ENCODE measurements around the gene HEPACAM. TPM values are rescaled to one million over a fixed set of nuclear protein-coding genes. Genes with fewer than 3 reads are reported as not detected.

Gene HEPACAM
- total RNA-seq, 1 experiment from 2014 or later, result not detected

- no peak overlapping the region for H3K4me3 ChIP-seq (ENCODE audit: low read depth, low read length, poor library complexity, severe bottlenecking)
- BruUV-seq (replicated peaks), result no TSS peak
- intact Hi-C loops (cut with micrococcal nuclease; ENCODE audit: unreplicated experiment), result no loop called here
- ChIA-PET CTCF (no interaction called here), POLR2A (ENCODE audit: low non-redundant PET) (no interaction called here)
- H3K36me3 ChIP-seq (ENCODE audit: insufficient read depth, low read length, poor library complexity, severe bottlenecking), result no peaks in the 10 kb centered on the region
- DNase-seq (ENCODE audit: low spot score), result no peak
- no peak overlapping the region for H3K27ac ChIP-seq (ENCODE audit: low read depth, low read length, poor library complexity, severe bottlenecking)
- TF ChIP-seq CTCF (conservative IDR thresholded peaks at IDR 0.05; ENCODE audit: low read depth, low read length), result no peak
- TF ChIP-seq EZH2 (IDR thresholded peaks at IDR 0.05; ENCODE audit: borderline replicate concordance, low read depth, low read length, poor library complexity, severe bottlenecking), result no peak
- peaks cover 18% of the 10 kb centered on the region for H3K27me3 ChIP-seq (replicated peaks; ENCODE audit: insufficient read depth, low read depth, low read length, poor library complexity)
- H3K9me3 ChIP-seq (ENCODE audit: low read depth, low read length, poor library complexity, severe bottlenecking), result no peaks in the 10 kb centered on the region
- H3K4me1 ChIP-seq (ENCODE audit: insufficient read depth, low read length, poor library complexity, severe bottlenecking), result no peaks in the 10 kb centered on the region
Observed at GRCh38 chr11:124892750-124893454, 42.9 kb downstream of the HEPACAM start.

DNA sequence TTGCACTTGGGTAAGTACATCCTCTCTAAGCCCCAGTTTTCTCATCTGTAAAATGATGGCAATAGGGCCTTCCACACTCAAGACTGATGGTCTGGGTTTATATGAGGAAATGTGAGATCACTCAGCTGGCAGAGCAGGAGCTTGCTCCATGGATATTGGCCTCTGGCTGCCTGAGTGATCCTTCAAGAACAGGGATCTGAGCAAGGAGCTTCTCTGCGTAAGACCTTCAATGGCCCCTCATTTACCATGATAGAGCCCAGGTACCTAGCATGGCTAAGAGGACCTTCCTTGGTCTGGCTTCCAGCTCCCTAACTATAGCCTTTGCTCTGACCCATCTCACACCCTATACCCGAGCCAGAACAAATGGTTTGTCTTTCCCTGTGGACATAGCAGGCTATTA lies 43.7 kb downstream of the HEPACAM start:
- peaks cover 20% of the 10 kb centered on the region for H3K27me3 ChIP-seq (replicated peaks; ENCODE audit: insufficient read depth, low read depth, low read length, poor library complexity)
- BruUV-seq (replicated peaks), result no TSS peak
- no peak overlapping the region for H3K4me3 ChIP-seq (ENCODE audit: low read depth, low read length, poor library complexity, severe bottlenecking)
- TF ChIP-seq CTCF (conservative IDR thresholded peaks at IDR 0.05; ENCODE audit: low read depth, low read length) (no peak), EZH2 (IDR thresholded peaks at IDR 0.05; ENCODE audit: borderline replicate concordance, low read depth, low read length, poor library complexity, severe bottlenecking) (no peak)
- no peak overlapping the region for H3K27ac ChIP-seq (ENCODE audit: low read depth, low read length, poor library complexity, severe bottlenecking)
- ChIA-PET CTCF (no interaction called here), POLR2A (ENCODE audit: low non-redundant PET) (no interaction called here)
- H3K4me1 ChIP-seq (ENCODE audit: insufficient read depth, low read length, poor library complexity, severe bottlenecking), result no peaks in the 10 kb centered on the region
- no peaks in the 10 kb centered on the region for H3K36me3 ChIP-seq (ENCODE audit: insufficient read depth, low read length, poor library complexity, severe bottlenecking)
- no peak for DNase-seq (ENCODE audit: low spot score)
- intact Hi-C loops (cut with micrococcal nuclease; ENCODE audit: unreplicated experiment), result no loop called here
- H3K9me3 ChIP-seq (ENCODE audit: low read depth, low read length, poor library complexity, severe bottlenecking), result no peaks in the 10 kb centered on the region

DNA sequence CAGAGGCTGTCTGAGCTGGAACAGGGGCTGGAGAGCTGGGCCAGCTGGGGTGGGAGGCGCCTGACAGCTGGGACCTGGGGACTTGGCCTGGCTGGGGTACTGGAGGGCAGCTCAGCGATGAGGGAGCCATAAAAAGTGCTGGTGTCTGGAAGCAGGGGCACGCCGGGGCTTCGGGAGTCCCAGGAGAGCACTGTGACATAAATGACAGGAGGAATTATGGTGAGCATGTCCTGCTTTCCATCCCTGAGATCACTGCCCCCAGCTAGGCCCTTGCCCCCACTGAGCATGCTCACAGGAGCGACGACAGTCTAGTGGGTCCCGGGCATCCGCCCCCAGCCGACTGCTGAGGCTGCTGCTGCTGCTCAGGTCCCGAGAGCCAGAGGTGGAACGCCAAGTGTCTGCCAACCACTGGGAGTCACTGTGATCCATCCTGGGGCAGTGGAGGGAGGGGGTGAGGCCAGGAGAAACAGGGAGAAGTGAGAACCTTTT lies 44.4 kb downstream of the HEPACAM start:
- CTCF ChIA-PET, result no interaction called here
- Histone ChIP-seq H3K36me3 (ENCODE audit: insufficient read depth, low read length, poor library complexity, severe bottlenecking) (no peaks in the 10 kb centered on the region), H3K27ac (ENCODE audit: low read depth, low read length, poor library complexity, severe bottlenecking) (no peak overlapping the region), H3K4me3 (ENCODE audit: low read depth, low read length, poor library complexity, severe bottlenecking) (no peak overlapping the region), H3K9me3 (ENCODE audit: low read depth, low read length, poor library complexity, severe bottlenecking) (no peaks in the 10 kb centered on the region), H3K27me3 (replicated peaks; ENCODE audit: insufficient read depth, low read depth, low read length, poor library complexity) (peaks cover 23% of the 10 kb centered on the region), H3K4me1 (ENCODE audit: insufficient read depth, low read length, poor library complexity, severe bottlenecking) (no peaks in the 10 kb centered on the region)
- intact Hi-C loops (cut with micrococcal nuclease; ENCODE audit: unreplicated experiment), result no loop called here
- TF ChIP-seq CTCF (conservative IDR thresholded peaks at IDR 0.05; ENCODE audit: low read depth, low read length) (no peak), EZH2 (IDR thresholded peaks at IDR 0.05; ENCODE audit: borderline replicate concordance, low read depth, low read length, poor library complexity, severe bottlenecking) (no peak)
- BruUV-seq (replicated peaks), result no TSS peak
- no peak for DNase-seq (ENCODE audit: low spot score)
- POLR2A ChIA-PET (ENCODE audit: low non-redundant PET), result no interaction called here
